ENCODE results near the gene PLK2.

- TF ChIP-seq POLR2AphosphoS5 (IDR thresholded peaks at IDR 0.05; ENCODE audit: insufficient read depth, low read depth, low read length): no peak
- TF ChIP-seq CTCF (IDR thresholded peaks at IDR 0.05; ENCODE audit: extremely low read depth in 1 of 2, insufficient read depth in 1 of 2, low read depth in 1 of 2, low read length in 2 of 2): no peak
- no peak for TF ChIP-seq MAX (IDR thresholded peaks at IDR 0.05; ENCODE audit: insufficient read depth, insufficient read length)
- TF ChIP-seq FOS (IDR thresholded peaks at IDR 0.05; ENCODE audit: borderline replicate concordance, insufficient read depth, low read length): no peak
- no peak for TF ChIP-seq GATA2 (IDR thresholded peaks at IDR 0.05; ENCODE audit: insufficient read depth, insufficient read length, low read depth, low read length)
- TF ChIP-seq POLR2A (IDR thresholded peaks at IDR 0.05; ENCODE audit: low read depth, low read length): no peak
- TF ChIP-seq EZH2 (IDR thresholded peaks at IDR 0.05; ENCODE audit: borderline replicate concordance, low read depth, low read length, severe bottlenecking): no peak
- TF ChIP-seq JUN (IDR thresholded peaks at IDR 0.05; ENCODE audit: borderline replicate concordance, insufficient read depth, insufficient read length, low read depth): no peak
Measured at GRCh38 chr5:58455066-58455465, 4.8 kb downstream of the PLK2 start.

Measured in endothelial cell of umbilical vein (primary cell).